GM12878 (cell line): ENCODE results near the gene CAPN8. TPM values are rescaled to one million over a fixed set of nuclear protein-coding genes. Genes with fewer than 3 reads are reported as not detected.
A peak's percentile ranks its signal among the peaks of the same experiment; 100 is the strongest.

Source experiments
- ATAC-seq: fragments of 200-7000 bp; cut with Tn5 transposase; 3 replicates; pipeline ENCODE4 v1.9.1; 2020; ENCODE audit warnings: mild to moderate bottlenecking, moderate library complexity
- BruUV-seq: library from RNA; stranded (reverse); fragments of 400-500 nt; replicated peaks from 2 replicates; lab custom pipeline; 2021; lab: Mats Ljungman, UMichigan
- CTCF ChIA-PET: fragments of 300-600 bp; sonication (Branson Sonifier 250); formaldehyde crosslinking; extraction: SDS; loops from one replicate; lab custom pipeline; 2021; ENCODE audit warnings: inconsistent platforms; lab: Yijun Ruan, JAX
- POLR2A ChIA-PET: fragments of 350-600 bp; formaldehyde crosslinking; extraction: SDS; loops from one replicate; lab custom pipeline; 2021; ENCODE audit warnings: inconsistent platforms; lab: Charles Lee
- RAD21 ChIA-PET: fragments of 300-600 bp; sonication (Branson Sonifier 250); formaldehyde crosslinking; loops from one replicate; lab custom pipeline; 2023; ENCODE audit warnings: antibody characterized with exemption; ENCODE audit not compliant: unreplicated experiment; lab: Charles Lee
- SMC1A ChIA-PET: fragments of 300-600 bp; sonication (Branson Sonifier 250); formaldehyde crosslinking; loops from one replicate; lab custom pipeline; 2023; ENCODE audit not compliant: unreplicated experiment, uncharacterized antibody; lab: Charles Lee
- DNase-seq: peaks from one replicate; pipeline ENCODE4 v3.0.0-alpha.2; 2011; ENCODE audit warnings: low read depth, low spot score
- FAIRE-seq: peaks from 3 replicates; lab custom pipeline; 2011; peaks lifted over from hg19 to GRCh38; lab: Jason Lieb, UNC
- H2AFZ ChIP-seq: 2 replicates; pipeline ENCODE4 v1.6.0; 2011; ENCODE audit warnings: low read depth, low read length, control low read depth; ENCODE audit not compliant: control insufficient read depth
- H3K27ac ChIP-seq: 2 replicates; pipeline ENCODE4 v1.5.1; 2011; ENCODE audit warnings: control low read depth; ENCODE audit not compliant: control insufficient read depth, insufficient read depth
- H3K27me3 ChIP-seq, 2 experiments: replicated peaks in 1 of 2; 2 replicates each; pipeline versions ENCODE4 v1.6.0 to v1.6.1; 2011; ENCODE audit warnings: low read length in 1 of 2; ENCODE audit not compliant: control insufficient read depth in 2 of 2, insufficient read depth in 2 of 2
- H3K36me3 ChIP-seq, 2 experiments: 2 replicates each; pipeline ENCODE4 v1.5.1; 2011; ENCODE audit warnings: low read length in 1 of 2; ENCODE audit not compliant: control insufficient read depth in 2 of 2, insufficient read depth in 2 of 2
- H3K4me1 ChIP-seq: 2 replicates; pipeline ENCODE4 v1.6.1; 2011; ENCODE audit warnings: mild to moderate bottlenecking, low read length, moderate library complexity, mixed read lengths; ENCODE audit not compliant: control insufficient read depth, insufficient read depth
- H3K4me2 ChIP-seq: 2 replicates; pipeline ENCODE4 v1.6.0; 2011; ENCODE audit warnings: control low read depth; ENCODE audit not compliant: control insufficient read depth, insufficient read depth
- H3K4me3 ChIP-seq: fragments of 200-600 bp; sonication (generic); 2 replicates; pipeline ENCODE4 v1.5.1; 2016
- H3K79me2 ChIP-seq: 2 replicates; pipeline ENCODE4 v1.6.0; 2011; ENCODE audit warnings: low read length; ENCODE audit not compliant: control insufficient read depth, insufficient read depth
- H3K9ac ChIP-seq: 2 replicates; pipeline ENCODE4 v1.8.0; 2011; ENCODE audit warnings: low read length, control low read depth, mixed read lengths; ENCODE audit not compliant: control insufficient read depth, insufficient read depth
- H3K9me3 ChIP-seq: replicated peaks from 3 replicates; pipeline ENCODE4 v1.5.1; 2011; ENCODE audit warnings: mild to moderate bottlenecking, low read length; ENCODE audit not compliant: control insufficient read depth, insufficient read depth
- H4K20me1 ChIP-seq: 2 replicates; pipeline ENCODE4 v1.6.0; 2011; ENCODE audit not compliant: control insufficient read depth, insufficient read depth
- ATF7 ChIP-seq: fragments of 450-650 bp; IDR thresholded peaks from 2 replicates; pipeline ENCODE4 v1.6.1; 2016; ENCODE audit warnings: low read depth, mild to moderate bottlenecking
- BRCA1 ChIP-seq: IDR thresholded peaks from 2 replicates; pipeline ENCODE4 v1.6.1; 2011; ENCODE audit warnings: low read depth, low read length, improper control_type of control experiment
- CHD4 ChIP-seq: fragments of 200-600 bp; sonication (generic); IDR thresholded peaks from 2 replicates; pipeline ENCODE4 v1.6.1; 2016; ENCODE audit warnings: mild to moderate bottlenecking
- CREM ChIP-seq: IDR thresholded peaks from 2 replicates; pipeline ENCODE4 v1.6.1; 2014; ENCODE audit warnings: antibody characterized with exemption, low read depth
- ESRRA ChIP-seq: IDR thresholded peaks from 2 replicates; pipeline ENCODE4 v1.6.1; 2012; ENCODE audit warnings: mild to moderate bottlenecking, low read length, improper control_type of control experiment
- IRF5 ChIP-seq: fragments of 450-650 bp; IDR thresholded peaks from 2 replicates; pipeline ENCODE4 v1.6.1; 2017; ENCODE audit warnings: borderline replicate concordance
- MYB ChIP-seq: fragments of 150-350 bp; IDR thresholded peaks from 2 replicates; pipeline ENCODE4 v1.6.1; 2014; ENCODE audit warnings: mild to moderate bottlenecking, low read depth, low read length, borderline replicate concordance
- NFYB ChIP-seq: IDR thresholded peaks from 2 replicates; pipeline ENCODE4 v1.6.1; 2011; ENCODE audit warnings: low read depth, mild to moderate bottlenecking, low read length, improper control_type of control experiment, moderate library complexity; ENCODE audit not compliant: insufficient read depth
- NRF1 ChIP-seq: conservative IDR thresholded peaks from 2 replicates; pipeline ENCODE4 v1.6.1; 2011; ENCODE audit warnings: mild to moderate bottlenecking, low read depth, low read length, improper control_type of control experiment
- PML ChIP-seq: IDR thresholded peaks from 2 replicates; pipeline ENCODE4 v1.6.1; 2012; ENCODE audit warnings: low read length, inconsistent platforms
- RBBP5 ChIP-seq: fragments of 200-600 bp; sonication (generic); conservative IDR thresholded peaks from 2 replicates; pipeline ENCODE4 v1.6.1; 2016
- TAF1 ChIP-seq: IDR thresholded peaks from 2 replicates; pipeline ENCODE4 v1.6.1; 2011; ENCODE audit warnings: mild to moderate bottlenecking, low read depth, low read length, borderline replicate concordance
- YY1 ChIP-seq: IDR thresholded peaks from 2 replicates; pipeline ENCODE4 v1.6.1; 2011; ENCODE audit warnings: low read depth, mild to moderate bottlenecking, low read length
- ZBTB33 ChIP-seq: fragments of 450-650 bp; IDR thresholded peaks from 2 replicates; pipeline ENCODE4 v1.6.1; 2017; ENCODE audit warnings: mild to moderate bottlenecking
- WGBS: methylation state at CpG from one replicate; pipeline ENCODE4 v1.1.6; 2016; ENCODE audit warnings: low lambda C conversion rate; ENCODE audit not compliant: insufficient replicate concordance, insufficient coverage; ENCODE audit errors: missing lambda C conversion rate; 5-methylcytosine and 5-hydroxymethylcytosine counted together
- in situ Hi-C: fragments of 300-500 bp; cut with MboI; formaldehyde crosslinking; loops from 9 replicates; pipeline ENCODE4 v1.14.3; 2018; ENCODE audit warnings: mixed read lengths
- intact Hi-C: fragments of 100-400 bp; cut with micrococcal nuclease; formaldehyde crosslinking; loops from one replicate; pipeline ENCODE4 v1.14.2; 2022; ENCODE audit not compliant: unreplicated experiment
- polyA plus RNA-seq, 11 experiments: library from polyadenylated mRNA; depleted of rRNA in 4 of 11; unstranded in 6 of 11; stranded (reverse) in 5 of 11; fragments of >200 nt; fragmentation: Nextera tagmentation in 4 of 11; fragmentation: Illumina TruSeq in 1 of 11; extraction: Ambion mirVana in 4 of 11; extraction: Trizol in 1 of 11; gene quantifications; 1 replicate in 1 of 11; 2 replicates in 10 of 11; pipeline versions ENCODE4 v1.2.1 to v1.2.3, GENCODE V29; 2011 to 2016; ENCODE audit warnings: inconsistent platforms in 2 of 11, missing spikeins in 2 of 11, low read depth in 1 of 11
- total RNA-seq, 4 experiments: library from RNA; depleted of rRNA in 3 of 4; stranded (reverse); fragments of >200 nt in 3 of 4; fragmentation: Illumina TruSeq in 1 of 4; extraction: Trizol in 1 of 4; gene quantifications; 2 replicates each; pipeline versions ENCODE4 v1.2.1 to v1.2.3, GENCODE V29; 2013 to 2021
- TF ChIP-seq, protein P1 (sequence below): fragments of 450-650 bp; formaldehyde crosslinking; IDR thresholded peaks from 2 replicates; pipeline ENCODE4 v1.4.0; 2020; ENCODE audit warnings: mild to moderate bottlenecking, moderate library complexity
- TF ChIP-seq, protein P2 (sequence below): fragments of 450-650 bp; IDR thresholded peaks from 2 replicates; pipeline ENCODE4 v1.6.1; 2017; ENCODE audit warnings: mild to moderate bottlenecking, low read depth, inconsistent platforms; ENCODE audit not compliant: poor library complexity, severe bottlenecking

CAPN8 gene
- total and polyA plus RNA-seq, 10 of the 15 experiments (the other 5 are each of a cell fraction or from before 2014, with no cell fraction given), result 6.4 to 30.7 (median 12.3) TPM

- peak; percentile 31 for FAIRE-seq
- CTCF ChIA-PET, result interaction anchor here (0.6 to 6.7 kb wide), 9 partner anchors 10 to 1037 kb away, joined by 3 to 73 read pairs (median 6); no protein-coding TSS in a partner anchor
- Histone ChIP-seq H3K9me3 (peaks cover 6% of the 10 kb centered on the region; the same call in 1 of the 3 replicates), H2AFZ (no peak overlapping the region), H3K27ac (no peak overlapping the region), H3K4me1 (peaks cover 20% of the 10 kb centered on the region), H3K4me3 (no peak overlapping the region), H3K36me3 (no peaks in the 10 kb centered on the region), H3K79me2 (no peaks in the 10 kb centered on the region), H3K9ac (0 out of 2 replicates have a peak overlapping the region, but pooled peaks have one; percentile 19), H4K20me1 (no peaks in the 10 kb centered on the region), H3K4me2 (peak overlapping the region; percentile 51; the same call in 1 of the 2 replicates), H3K27me3 (no peaks in the 10 kb centered on the region)
- in situ Hi-C loops (no loop called here), intact Hi-C loops (no loop called here)
- POLR2A ChIA-PET, result interaction anchor here (1.0 kb wide), 1 partner anchor 19 kb away, joined by 3 read pairs; no protein-coding TSS in a partner anchor
- BruUV-seq, result TSS peak; percentile 88
- no peak for DNase-seq
- WGBS, result 24% methylated on average over 3 of the region's 3 CpGs
- SMC1A ChIA-PET, result interaction anchor here (1.0 to 3.5 kb wide), 8 partner anchors 19 to 307 kb away, joined by 3 to 14 read pairs (median 6); no protein-coding TSS in a partner anchor
- RAD21 ChIA-PET, result interaction anchor here (0.9 to 2.8 kb wide), 7 partner anchors 15 to 462 kb away, joined by 3 to 17 read pairs (median 3); no protein-coding TSS in a partner anchor
- ATAC-seq, result peak; percentile 58
- TF ChIP-seq YY1 (no peak), NRF1 (no peak), ZBTB33 (no peak), ATF7 (peak; percentile 95), NFYB (no peak), CHD4 (no peak), BRCA1 (no peak), TAF1 (no peak), ESRRA (no peak), CREM (peak; percentile 54), RBBP5 (no peak), IRF5 (no peak), MYB (no peak), PML (no peak)
- TF ChIP-seq, protein P1, sequence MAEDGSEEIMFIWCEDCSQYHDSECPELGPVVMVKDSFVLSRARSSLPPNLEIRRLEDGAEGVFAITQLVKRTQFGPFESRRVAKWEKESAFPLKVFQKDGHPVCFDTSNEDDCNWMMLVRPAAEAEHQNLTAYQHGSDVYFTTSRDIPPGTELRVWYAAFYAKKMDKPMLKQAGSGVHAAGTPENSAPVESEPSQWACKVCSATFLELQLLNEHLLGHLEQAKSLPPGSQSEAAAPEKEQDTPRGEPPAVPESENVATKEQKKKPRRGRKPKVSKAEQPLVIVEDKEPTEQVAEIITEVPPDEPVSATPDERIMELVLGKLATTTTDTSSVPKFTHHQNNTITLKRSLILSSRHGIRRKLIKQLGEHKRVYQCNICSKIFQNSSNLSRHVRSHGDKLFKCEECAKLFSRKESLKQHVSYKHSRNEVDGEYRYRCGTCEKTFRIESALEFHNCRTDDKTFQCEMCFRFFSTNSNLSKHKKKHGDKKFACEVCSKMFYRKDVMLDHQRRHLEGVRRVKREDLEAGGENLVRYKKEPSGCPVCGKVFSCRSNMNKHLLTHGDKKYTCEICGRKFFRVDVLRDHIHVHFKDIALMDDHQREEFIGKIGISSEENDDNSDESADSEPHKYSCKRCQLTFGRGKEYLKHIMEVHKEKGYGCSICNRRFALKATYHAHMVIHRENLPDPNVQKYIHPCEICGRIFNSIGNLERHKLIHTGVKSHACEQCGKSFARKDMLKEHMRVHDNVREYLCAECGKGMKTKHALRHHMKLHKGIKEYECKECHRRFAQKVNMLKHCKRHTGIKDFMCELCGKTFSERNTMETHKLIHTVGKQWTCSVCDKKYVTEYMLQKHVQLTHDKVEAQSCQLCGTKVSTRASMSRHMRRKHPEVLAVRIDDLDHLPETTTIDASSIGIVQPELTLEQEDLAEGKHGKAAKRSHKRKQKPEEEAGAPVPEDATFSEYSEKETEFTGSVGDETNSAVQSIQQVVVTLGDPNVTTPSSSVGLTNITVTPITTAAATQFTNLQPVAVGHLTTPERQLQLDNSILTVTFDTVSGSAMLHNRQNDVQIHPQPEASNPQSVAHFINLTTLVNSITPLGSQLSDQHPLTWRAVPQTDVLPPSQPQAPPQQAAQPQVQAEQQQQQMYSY (CRISPR knock-in tag), result 0 out of 2 replicates have a peak, but pooled peaks have one; percentile 3
- TF ChIP-seq, protein P2, sequence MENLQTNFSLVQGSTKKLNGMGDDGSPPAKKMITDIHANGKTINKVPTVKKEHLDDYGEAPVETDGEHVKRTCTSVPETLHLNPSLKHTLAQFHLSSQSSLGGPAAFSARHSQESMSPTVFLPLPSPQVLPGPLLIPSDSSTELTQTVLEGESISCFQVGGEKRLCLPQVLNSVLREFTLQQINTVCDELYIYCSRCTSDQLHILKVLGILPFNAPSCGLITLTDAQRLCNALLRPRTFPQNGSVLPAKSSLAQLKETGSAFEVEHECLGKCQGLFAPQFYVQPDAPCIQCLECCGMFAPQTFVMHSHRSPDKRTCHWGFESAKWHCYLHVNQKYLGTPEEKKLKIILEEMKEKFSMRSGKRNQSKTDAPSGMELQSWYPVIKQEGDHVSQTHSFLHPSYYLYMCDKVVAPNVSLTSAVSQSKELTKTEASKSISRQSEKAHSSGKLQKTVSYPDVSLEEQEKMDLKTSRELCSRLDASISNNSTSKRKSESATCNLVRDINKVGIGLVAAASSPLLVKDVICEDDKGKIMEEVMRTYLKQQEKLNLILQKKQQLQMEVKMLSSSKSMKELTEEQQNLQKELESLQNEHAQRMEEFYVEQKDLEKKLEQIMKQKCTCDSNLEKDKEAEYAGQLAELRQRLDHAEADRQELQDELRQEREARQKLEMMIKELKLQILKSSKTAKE, result no peak
These were observed 113.9 kb downstream of the CAPN8 start for GRCh38 chr1:223551610-223552009.
